Stimulated activated CD8-positive, alpha-beta memory T cell treated with anti-CD3 and anti-CD28 coated beads, Interleukin-12 subunit alpha, Interleukin-12 subunit beta, amount 100 ng/mL, for 1 hour (primary cell): ENCODE data around the gene TMPRSS13.
"Not testable (repeated sequence)": the region's sequence is repeated elsewhere in the genome, so short reads cannot be mapped to it uniquely, and the experiment has no call there.

Experiments used
- DNase-seq: peaks from one replicate; pipeline ENCODE4 v3.0.0-alpha.2; 2020; ENCODE audit warnings: low read depth

The TMPRSS13 gene

DNA sequence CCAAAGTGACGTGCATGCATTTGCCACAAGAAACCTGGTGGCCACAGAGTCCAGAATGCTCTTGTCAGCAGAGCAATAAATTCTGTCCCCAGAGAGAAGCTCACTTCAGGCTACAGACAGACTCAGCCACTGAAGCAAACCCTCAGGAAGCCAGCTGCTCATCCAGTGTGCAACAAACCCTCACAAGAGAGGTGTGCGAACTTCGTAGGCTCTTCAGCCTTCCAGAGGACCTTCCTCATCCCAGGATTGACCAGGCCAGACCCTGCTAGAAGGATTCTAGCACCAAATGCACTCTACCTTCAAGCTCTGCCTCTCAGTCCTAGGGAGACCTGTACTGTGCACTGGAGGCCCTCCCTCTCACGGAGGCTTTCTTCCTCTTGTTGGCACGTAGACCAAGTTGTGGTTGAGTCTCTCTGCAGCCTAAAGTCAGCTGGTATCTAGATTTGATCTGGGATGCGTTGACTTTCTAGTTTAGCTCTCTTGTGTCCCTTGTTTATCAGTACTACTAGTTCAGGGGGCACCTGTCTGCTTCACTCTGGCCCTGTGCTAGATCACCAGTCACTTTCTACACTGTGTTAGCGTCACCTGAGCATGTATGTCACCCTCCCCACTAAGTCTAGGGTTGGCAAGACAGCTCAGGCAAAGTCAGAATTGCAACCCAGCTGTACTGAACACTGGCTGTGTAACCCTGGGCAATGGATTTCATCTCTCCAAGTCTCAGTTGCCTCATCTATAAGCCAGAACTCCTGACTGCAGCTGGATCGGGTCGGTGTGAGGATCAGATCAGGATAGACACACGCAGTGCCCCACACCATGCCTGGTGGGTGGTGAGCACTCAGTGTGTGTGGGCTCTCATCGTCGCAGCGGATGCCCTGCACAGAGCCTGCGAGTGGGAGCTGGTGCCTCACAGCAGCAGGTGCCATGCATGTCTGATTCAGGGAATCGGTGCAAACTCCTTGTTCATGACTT lies 22.1 kb upstream of the TMPRSS13 start:
- no peak for DNase-seq

DNA sequence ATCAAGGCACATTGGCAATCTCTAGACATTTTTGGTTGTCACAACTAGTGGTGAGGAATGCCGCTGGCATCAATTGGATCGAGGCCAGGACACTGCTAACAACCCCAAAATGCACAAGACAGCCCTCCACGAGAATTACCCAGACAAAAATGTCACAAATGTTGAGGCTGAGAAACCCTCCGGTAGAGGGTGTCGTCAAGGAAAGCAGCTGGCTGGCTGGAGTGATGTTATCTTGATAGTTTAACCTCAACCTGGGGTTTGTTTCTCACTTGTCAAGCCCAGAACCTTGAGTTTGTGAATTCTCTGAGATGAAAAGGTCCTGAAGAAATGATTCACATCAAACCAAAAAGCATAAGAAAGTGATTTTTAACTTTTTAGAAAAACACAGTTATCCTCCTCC lies 21.1 kb upstream of the TMPRSS13 start:
- peak; percentile 50 for DNase-seq

DNA sequence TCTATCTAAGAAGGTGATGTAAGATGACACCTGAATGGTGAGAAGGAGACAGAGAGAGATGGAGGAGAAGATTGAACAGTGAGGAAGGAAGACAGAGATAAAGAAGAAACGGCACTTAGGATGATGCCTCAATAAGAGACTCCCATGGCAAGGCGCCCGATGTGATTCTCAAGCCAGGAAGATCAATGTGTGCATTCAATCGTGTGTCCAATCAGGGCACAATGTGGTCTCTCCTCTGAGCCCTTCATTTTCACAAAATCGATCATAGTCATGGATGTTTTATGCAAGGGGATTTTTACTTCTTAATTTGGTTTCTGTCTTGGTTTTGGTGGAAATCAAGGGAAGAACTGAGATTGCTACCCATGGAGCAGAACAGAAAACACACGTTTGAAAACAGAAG lies 19.9 kb upstream of the TMPRSS13 start:
- DNase-seq, result no peak

DNA sequence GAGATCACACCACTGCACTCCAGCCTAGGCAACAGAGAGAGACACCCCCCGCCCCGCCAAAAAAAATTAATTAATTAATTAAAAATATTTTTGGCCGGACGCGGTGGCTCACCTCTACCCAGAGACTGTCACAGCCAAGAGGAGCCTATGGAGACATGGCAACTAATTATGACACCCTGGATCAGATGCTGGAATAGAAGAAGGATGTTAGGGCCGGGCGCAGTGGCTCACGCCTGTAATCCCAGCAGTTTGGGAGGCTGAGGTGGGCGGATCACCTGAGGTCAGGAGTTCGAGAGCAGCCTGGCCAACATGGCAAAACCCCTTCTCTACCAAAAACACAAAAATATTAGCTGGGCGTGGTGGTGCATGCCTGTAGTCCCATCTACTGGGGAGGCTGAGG lies 19.3 kb upstream of the TMPRSS13 start:
- DNase-seq, result not testable (repeated sequence)

DNA sequence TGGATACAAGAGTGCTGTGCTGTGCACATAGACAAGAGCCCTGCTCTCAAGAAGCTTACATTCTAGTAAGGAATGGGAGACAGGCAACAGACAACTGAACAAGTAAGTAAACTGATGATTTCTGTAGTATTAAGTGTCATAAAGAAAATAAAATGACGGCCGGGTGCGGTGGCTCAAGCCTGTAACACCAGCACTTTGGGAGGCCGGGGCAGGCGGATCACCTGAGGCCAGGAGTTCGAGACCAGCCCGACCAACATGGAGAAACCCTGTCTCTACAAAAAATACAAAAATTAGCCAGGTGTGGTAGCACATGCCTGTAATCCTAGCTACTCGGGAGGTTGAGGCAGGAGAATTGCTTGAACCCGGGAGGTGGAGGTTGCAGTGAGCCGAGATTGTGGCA lies 18.5 kb upstream of the TMPRSS13 start:
- not testable (repeated sequence) for DNase-seq

DNA sequence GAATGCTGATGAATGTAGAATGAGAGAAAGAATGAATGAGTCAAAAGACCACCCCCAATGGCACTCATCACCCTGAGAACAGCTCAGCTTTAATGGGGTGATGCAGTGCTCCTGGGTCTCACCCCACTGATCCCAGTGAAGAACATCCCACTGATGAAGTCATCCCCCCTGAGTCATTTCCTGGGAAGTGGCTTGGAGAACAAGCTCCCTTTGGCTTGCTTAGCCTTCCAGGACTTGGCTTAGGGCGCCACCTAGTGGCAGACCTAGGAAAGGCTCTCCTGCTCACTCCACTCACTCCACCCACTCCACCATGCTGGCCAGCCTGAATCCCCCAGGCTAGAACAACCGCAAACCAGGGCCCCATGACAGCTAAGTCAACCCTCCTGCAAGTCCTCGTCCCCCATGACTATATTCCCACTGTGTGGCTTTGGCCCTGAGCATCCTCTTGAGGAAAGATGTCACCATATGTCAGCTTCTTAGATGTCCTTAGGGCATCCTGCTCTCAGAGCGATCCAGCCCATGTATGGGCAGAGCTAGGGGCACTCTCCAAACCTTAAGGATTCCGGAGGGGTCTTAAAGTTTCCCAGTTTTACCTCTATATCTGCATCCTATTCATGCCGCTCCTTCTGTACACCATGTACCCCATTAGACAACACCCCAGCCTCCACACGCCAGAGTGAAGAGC lies 17.8 kb upstream of the TMPRSS13 start:
- DNase-seq, result peak; percentile 79

DNA sequence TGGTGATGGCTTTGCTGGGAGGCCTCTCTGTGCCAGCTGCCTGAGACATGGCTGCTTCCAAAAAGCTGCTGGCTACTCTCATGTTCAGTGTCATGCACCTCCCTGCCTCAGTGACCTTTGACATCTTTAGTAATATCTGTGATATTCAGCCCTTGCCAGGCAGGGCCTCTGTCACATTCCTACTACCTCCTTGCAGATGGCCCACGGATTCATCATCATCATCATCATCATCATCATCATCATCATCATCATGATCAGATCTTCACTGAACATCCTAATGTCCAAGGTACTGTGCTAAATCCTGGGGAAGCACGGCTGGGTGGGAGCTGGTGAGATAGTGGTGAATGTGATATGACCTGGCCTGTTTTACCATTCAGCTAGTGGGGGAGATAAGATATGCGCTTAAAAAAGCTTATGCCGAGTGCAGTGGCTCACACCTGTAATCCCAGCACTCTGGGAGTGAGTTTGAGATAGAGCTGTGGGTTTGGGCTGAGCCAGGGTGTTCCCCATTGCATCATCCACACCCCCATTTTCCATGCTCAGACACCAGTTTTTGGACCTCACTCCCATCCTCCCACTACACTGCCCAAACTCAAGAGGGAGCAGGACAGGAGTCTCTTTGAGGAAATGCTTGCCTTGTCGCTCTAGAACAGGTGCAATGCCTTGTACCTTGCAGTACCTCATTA lies 17.1 kb upstream of the TMPRSS13 start:
- DNase-seq, result no peak

DNA sequence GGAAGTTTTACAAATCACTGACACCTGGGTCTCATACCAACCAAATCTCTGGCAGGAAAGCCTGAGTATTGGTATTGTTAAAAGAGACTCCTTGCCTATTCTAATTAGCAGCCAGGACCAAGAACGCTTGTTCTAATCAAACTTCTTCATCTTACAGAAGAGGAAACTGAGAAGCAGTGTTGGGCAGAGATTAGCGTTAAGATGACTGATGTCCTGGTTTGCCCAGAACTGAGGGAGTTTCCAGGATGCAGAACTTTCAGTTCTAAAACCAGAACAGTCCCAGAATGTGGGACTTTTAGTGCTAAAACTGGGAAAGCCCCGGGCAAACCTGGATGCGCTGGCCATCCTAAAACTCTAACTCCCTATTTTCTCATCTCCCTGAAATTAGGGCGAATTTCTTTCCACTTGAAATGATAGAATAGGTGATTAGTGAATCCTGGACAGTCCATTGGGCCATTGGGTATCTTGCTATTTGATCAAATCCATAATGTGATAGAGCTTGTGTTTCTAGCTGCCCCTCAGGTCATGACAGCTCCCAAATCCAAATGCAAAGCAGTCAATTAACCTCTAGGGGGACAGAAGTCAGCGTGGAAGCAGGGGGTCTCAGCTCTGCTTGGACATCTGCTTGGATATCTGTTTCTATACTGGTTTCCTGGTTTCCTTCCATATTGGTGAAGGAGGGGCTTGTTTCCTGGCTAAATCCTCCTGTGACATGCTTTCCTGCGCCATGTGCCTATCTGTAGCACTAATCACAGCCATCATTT lies 16.0 kb upstream of the TMPRSS13 start:
- DNase-seq, result no peak

DNA sequence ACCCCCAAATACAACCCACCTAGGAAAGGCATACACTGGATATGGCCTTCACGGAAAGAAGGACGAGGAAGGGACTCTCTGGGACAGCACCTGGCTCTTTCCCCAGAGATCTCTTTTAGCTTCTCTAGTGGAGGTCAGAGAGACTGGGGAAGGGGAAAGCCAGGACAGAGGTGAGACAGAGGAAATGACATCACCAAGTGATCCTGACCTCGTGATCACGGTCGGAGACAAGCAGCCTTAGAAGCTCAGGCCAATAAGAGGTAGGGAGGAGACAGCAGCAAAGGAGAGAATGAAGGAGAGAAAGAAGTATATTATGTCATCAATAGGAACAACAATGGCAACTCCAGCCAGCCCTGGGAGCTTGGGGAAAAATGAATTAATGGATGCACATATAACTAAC lies 15.4 kb upstream of the TMPRSS13 start:
- DNase-seq, result no peak

DNA sequence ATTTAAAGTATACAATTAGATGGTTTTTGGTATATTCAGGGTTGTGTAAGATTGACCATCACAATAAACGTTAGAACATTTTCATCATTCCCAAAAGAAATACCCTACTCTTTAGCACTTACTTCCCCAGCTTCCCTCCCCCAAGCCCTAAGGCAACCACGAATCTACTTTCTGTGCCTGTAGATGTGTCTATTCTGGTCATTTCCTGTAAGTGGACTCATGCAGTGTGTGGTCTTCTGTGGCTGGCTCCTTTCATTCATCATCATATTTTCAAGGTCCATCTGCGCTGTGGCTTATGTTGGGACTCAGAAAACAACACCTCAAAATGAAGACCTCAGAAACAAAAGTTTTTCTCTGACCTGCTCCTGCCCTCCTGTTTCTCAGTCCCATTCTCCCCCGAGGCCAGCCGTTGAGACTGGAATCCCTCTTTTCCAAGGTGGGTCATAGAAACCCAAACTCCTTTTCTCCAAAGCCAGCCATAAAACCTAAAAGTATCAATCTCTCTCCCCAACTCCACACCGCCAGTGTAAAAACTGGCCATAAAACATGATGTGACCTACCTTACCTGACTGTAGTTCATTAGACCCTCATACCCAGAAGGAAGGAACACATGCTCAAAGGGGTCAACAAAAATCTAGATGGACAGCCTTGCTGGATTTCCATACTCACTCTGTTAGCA lies 12.9 kb upstream of the TMPRSS13 start:
- no peak for DNase-seq

DNA sequence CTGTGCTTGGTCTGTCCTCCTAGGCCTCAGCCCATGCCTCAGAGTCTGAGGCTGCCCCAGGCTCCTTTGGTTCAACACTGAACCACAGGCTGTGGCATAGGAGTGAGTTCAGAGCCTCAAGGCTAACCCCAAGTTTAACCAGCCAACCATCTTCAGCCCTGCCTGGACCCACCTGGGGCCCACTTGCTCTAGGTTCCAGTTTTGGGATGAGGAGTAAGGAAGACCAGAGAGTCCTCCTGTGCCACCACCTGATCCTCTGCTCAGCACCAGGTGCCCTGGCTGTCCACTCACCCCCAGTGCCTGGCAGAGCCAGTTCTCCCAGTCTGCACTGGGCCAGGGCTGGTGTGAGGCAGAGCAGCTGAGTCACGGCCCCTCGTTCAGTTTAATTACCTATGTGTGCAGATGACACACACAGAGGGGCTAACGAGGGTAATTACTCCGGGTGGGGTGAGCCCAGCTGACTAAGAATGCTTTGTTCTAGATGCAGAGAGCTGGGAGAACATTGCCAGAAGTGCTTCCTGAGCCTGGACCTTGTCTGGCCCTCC lies 12.0 kb upstream of the TMPRSS13 start:
- no peak for DNase-seq

DNA sequence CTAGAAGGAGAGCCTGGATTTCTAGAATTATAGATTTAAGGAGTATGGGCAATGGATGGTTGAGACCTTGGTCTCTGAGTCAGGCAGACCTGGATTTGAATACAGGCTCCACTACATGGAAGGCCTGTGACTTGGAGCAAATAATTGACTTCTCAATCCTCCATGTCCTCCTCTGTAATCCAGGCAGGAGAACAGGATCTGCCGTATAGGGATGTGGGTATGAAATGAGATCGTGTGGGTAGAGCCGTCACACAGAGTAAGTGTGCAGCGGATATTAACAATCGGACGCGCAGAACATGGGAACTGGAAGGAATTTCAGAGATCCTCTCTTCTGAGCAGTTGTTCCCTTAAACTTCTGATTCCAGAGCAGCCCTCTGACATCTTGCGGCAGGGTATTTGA lies 11.5 kb upstream of the TMPRSS13 start:
- no peak for DNase-seq

DNA sequence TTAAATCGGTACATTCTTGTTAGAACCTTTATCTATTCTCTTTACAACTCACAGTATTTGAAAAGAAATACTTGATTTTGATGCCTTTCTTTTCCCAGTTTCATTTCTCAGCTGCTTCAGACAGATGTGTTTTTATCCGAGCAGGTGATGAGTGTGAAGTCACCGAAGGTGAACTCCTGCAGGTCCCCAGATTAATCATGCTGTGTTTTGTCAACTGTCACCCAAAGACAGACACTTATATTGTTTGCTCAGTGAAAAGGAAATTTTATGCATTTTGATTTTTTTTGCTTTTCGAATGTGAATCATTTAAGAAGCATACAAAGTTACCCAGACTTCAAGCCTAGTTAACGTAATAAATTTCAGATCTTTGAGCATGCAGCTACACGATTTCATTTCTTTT lies 7.8 kb upstream of the TMPRSS13 start:
- DNase-seq, result no peak

DNA sequence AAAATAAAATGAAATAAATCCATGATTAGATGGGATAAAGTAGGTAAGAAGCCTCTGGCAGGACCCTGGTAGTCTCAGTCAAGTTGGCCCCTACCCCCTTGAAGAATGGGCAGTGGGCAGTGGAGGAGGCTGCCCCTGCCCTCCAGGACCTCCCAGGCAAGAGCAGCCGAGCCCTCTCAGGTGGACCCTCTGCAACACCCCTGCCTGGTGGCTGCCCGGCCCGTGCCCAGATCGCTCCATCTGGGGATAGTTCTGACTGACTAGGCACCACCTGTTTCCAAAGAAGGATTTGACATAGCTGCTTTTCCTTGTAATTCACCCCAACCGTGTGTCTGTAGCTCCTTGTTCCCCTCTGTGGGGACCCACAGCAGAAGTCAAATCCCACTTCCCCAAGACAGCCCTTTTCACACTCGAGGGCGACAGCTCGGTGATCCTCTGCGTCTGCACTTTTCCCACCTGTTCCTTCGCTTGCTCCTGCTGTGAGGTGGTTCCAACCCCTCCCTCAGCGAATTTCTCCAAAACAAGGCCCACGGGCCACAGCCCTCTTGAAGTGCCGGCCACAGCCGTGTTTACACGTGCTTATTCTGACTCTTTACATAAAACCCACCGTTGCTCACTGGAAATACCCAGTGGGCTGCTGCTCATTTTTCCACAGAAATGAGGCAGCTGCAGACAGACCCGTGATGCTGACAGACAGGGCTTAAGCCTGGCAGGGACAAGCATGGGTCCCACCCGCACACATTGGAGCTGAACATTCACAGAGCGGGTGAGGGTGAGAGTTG lies 5.5 kb upstream of the TMPRSS13 start:
- DNase-seq, result no peak

DNA sequence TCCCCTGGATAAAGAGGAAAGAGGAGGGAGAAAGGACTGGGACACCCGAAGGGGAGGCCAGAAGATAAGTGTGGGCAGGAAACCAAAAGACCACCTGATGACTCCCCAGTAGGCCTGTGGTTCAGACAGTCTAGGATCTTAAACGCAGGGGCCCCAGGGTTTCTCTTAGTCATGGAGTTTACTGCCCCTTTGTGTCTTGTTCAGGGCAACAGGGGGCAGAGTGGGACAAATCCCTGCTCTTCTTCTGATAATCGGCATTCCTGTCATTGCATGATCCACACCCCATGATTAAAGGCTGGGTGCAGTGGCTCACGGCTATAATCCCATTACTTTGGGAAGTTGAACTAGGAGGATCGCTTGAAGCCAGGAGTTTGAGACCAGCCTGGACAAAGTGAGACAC lies 4.7 kb upstream of the TMPRSS13 start:
- DNase-seq, result no peak

DNA sequence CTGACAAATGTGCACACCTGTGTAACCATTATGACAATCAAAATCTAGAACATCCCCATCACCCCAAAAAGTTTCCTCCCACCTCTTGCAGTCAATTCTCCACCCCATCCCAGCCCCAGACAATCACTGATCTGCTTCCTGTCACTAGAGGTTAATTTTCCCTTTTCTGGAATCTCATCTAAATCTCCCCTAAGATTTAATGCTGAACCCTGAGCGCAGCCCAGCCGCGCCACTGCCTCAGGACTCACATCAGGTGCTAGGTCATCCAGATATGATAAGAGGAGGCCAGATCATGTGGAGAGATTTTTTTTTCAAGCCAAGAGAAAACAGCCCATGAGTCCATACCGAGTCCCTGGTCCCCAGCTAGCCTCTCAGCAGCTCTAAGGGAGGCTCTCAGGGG lies 4.3 kb upstream of the TMPRSS13 start:
- DNase-seq, result no peak

DNA sequence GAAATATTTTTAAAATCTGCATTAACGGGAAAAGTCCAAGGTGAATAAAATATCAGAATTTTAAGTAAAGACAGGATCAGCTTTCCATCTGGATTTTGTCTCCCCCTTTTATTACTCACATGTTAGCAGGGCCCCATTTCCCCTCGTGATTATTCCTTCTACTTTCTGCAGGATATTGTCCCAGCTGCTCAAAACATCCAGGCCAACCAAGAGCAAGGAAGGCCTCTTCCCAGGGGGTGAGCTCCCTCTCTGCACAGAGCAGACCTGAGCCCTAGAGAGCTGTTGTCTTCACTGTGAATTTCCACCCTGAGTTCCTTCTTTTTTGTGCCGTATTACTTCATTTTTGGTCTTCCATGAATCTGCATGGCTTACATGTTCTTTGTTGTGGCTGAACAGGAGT lies 3.7 kb upstream of the TMPRSS13 start:
- DNase-seq, result no peak

DNA sequence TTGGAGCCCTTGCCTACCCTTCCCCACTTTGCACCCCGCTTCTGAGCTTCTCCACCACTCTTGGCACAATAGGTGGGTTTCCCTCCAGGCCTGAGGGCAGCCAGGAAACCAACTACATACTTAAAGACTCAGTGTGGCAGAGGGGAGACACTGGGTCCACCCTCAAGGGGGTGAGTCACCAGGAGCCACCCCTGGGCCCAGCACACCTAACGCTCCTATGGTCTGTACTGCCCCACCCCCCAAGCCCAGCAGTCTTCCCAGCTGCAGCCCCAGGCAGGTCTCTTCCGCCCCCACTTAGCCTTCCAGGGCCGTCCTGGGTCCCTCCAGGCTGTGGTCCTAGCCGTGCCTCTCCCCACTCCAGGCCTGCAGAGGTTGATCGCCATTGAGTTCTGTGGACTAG lies 3.2 kb upstream of the TMPRSS13 start:
- DNase-seq, result no peak

DNA sequence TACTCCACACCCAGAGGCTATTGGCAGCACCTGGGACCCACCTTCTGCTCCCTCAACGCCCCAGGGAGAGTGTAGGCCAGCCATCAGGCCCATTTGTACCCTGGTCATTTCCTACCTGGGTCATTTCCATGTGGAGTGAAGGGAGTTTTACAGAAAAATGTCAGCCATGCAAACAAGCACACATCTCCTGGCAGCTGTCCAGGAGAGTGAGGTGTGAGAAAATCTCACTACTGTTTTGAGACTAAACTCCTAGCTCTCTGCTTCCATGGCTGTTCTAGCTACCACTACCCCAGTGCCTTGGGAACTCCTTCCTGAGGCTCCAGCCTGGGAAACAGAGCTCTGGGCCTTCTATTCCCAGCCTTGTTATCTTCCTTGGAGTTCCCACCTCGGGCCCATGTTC lies 2.8 kb upstream of the TMPRSS13 start:
- no peak for DNase-seq

DNA sequence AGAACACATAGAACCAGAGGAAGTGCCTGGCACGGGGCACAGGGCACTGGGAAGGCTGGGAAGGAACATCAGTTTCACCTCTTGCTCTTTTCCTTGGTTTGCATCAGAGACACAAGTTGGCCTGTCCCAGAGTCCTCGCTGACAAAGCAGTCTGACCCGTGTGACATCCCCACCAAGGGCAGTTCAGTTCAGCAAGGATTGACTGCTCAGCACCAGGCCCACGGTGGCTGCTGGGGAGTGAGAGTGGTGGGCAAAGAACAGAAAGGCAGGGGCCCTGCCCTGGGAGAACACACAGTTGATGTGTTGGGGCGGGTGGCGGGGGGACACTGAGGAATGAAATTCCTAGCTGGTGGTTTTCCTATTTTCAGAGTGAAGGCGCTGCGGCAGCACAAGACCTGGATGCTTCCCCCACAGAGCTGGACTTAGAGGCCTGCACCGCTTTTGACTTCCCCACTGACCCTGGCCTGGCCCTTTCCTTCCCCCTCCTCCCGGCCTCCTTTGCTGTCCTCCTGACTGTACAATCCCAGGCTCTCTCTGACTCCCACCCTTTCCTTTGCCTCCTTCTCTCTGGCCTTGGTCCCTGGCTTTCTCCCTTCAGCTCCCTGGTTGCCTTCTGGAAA lies 2.2 kb upstream of the TMPRSS13 start:
- no peak for DNase-seq
